Choroid plexus epithelial cell (primary cell): ENCODE data around the gene SLC7A8.

ENCODE experiments used
- DNase-seq: peaks from one replicate; pipeline ENCODE4 v3.0.0-alpha.2; 2010; ENCODE audit warnings: low read depth
- H3K4me3 ChIP-seq: 2 replicates; pipeline ENCODE4 v1.5.1; 2011; ENCODE audit warnings: low read depth, mild to moderate bottlenecking, control low read depth, low read length, moderate library complexity
- TF ChIP-seq, protein P1 (sequence below): conservative IDR thresholded peaks from 2 replicates; pipeline ENCODE4 v1.5.1; 2011; ENCODE audit warnings: low read depth, mild to moderate bottlenecking, control low read depth, inconsistent platforms, low read length, moderate library complexity

SLC7A8 gene

DNA sequence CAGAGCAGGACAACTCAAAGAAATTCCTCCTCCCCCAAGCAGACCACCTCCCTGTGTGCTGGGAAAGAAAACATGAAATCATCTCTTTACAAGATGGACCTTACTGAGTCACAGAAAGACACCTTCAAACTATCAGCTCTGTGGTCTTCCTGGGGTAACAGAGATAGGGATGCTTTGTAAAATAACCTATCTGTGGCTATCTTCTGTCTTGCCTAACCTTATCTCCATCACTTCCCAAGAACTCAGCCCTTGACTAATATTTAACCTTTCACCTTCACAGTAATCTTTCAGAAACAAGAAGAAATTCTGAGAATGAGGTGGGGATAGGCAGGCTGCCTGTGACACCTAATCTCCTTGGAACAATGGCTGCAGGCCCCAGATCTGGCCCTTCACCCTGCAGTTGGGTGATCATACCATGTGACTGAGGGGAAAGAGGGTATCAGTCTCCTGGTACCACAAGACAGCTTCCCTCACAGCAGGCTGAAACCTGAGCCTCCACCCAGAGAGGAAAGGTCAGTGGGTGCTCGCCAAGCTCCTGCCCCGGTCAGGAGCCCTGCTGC is 37.0 kb downstream of the SLC7A8 start:
- no peak overlapping the region for H3K4me3 ChIP-seq
- TF ChIP-seq, protein P1, sequence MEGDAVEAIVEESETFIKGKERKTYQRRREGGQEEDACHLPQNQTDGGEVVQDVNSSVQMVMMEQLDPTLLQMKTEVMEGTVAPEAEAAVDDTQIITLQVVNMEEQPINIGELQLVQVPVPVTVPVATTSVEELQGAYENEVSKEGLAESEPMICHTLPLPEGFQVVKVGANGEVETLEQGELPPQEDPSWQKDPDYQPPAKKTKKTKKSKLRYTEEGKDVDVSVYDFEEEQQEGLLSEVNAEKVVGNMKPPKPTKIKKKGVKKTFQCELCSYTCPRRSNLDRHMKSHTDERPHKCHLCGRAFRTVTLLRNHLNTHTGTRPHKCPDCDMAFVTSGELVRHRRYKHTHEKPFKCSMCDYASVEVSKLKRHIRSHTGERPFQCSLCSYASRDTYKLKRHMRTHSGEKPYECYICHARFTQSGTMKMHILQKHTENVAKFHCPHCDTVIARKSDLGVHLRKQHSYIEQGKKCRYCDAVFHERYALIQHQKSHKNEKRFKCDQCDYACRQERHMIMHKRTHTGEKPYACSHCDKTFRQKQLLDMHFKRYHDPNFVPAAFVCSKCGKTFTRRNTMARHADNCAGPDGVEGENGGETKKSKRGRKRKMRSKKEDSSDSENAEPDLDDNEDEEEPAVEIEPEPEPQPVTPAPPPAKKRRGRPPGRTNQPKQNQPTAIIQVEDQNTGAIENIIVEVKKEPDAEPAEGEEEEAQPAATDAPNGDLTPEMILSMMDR, result no peak
- no peak for DNase-seq

DNA sequence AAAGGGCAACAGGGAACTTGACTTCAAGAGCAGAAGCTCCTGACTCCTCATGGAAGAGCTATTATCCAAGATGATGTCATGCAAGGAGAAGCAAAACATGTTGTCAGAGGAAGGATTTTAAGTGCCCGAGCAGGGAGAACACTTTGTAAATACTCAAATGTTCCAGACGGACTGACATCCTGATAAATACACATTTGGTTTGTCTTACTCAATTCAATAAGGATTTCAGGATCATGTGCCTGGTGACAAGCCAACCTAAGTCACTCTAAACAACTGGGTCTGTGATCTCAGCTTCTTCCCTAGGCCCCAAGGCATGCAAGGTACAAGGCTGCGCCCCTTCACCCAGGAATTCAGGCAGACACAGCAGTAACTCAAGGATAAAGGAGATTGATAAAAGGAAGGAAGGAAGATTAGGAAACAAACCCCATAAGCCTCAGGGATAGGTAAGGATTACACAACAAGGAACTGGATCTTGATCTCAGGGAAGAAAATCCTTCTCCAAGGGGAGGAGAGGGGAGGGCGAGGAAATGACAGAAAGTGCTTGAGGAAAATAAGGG is 37.6 kb downstream of the SLC7A8 start:
- TF ChIP-seq, protein P1, result no peak
- H3K4me3 ChIP-seq, result no peak overlapping the region
- DNase-seq, result no peak

DNA sequence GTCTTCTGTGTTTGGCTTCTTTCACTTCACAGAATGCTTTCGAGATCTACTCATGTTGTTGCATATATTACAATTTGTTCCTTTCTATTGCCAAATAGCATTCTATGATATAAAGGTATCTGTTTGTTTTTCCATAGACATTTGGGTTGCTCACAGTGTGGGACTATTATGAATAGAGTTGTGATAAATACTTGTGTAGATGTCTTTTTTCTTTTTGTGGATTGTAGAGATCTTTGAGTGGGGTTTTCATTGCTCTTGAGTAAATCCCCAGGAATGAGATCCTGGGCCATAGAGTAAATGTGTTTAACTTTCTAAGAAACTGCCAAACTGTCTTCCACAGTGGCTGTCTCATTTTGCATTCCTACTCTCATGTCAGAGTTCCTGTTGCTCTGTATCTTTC is 39.5 kb downstream of the SLC7A8 start:
- DNase-seq, result no peak
- TF ChIP-seq, protein P1, result no peak
- no peak overlapping the region for H3K4me3 ChIP-seq

DNA sequence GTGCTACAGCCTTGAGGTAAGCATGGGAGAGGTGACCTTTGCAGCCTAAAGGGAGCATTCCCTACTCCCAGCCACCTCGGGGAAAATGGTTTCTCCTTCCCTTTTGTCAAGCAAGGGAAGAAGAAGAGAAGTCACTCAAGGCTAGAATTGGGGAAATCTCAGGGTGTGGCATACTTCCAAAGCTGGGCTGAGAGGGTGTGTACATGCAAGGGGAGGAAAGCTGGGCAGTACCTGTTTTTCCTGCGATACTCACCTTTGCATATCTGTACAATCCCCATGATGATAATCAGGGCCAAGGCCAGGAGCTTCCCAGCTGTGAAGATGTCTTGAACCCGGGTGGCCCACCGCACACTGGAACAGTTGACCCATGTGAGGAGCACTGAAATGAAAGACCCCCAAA is 40.6 kb downstream of the SLC7A8 start:
- DNase-seq, result no peak
- TF ChIP-seq, protein P1, result no peak

DNA sequence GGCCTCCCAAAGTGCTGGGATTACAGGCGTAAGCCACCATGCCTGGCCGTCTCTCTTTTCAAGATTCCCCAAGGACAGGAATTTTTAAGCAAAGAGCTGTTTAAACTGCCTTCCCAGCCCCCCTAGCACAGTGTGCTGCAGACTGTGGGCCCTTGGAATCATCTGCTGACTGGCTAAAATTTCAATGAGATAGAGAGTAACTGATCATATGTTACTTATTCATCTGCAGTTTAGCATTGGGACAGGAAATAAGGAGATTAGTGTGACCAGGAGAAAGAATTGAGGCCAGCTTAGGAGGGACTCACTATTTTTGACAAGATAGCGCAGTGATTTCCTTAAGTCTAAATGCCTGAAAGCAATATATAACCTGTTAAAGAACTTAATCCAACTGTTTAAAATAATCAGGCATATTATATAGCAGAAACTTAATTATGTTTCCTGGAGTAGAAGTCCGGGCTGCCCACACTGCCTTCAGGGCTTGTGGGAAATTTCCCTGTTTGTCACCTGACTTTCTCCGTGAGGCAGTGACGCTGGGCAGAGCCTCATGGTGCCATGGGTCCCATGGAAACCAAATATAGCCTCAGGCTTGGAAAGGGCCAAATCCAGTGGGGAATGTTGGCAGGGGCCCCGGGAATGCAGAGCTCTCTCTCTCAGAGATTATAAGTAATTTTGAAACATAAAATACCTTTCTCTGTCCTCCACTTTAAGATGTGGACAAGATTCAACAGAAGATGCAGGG is 41.6 kb downstream of the SLC7A8 start:
- DNase-seq, result peak; percentile 40
- no peak overlapping the region for H3K4me3 ChIP-seq
- TF ChIP-seq, protein P1, result no peak

More for the DNA sequence above, 40.6 kb downstream of the SLC7A8 start:
- no peak overlapping the region for H3K4me3 ChIP-seq

DNA sequence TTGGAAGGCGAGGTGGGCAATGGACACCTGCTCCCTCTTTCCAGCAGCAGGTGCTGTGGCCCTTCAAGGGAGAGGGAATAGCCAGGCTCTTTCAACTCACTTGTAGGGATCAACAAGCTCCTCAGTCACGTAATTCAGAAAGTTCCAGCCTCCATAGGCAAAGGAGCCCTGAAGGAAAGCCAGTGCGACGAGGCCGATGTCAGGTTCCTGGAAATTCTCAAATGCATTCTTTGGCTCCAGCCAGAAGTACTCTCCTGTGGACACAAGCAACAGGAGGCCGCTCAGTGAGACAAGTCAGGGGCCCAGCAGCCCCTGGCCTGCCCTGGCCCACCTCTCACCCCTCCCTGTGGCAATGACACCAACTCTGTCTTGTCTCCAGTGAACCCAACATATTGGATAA is 43.1 kb downstream of the SLC7A8 start:
- H3K4me3 ChIP-seq, result no peak overlapping the region
- no peak for DNase-seq
- TF ChIP-seq, protein P1, result no peak
